Keratinocyte (primary cell): ENCODE data around the gene SYNJ1.

Source experiments
- EZH2 ChIP-seq: IDR thresholded peaks from one replicate; pipeline ENCODE4 v1.6.1; 2012; ENCODE audit warnings: inconsistent platforms, mild to moderate bottlenecking, low read length, moderate library complexity
- TF ChIP-seq, protein P1 (sequence below), 3 experiments: IDR thresholded peaks in 1 of 3; conservative IDR thresholded peaks in 1 of 3; optimal IDR thresholded peaks in 1 of 3; 2 replicates in 2 of 3; 3 replicates in 1 of 3; pipeline versions ENCODE3 to v1.5.1; 2011; ENCODE audit warnings: low read length in 3 of 3, mild to moderate bottlenecking in 3 of 3, moderate library complexity in 2 of 3, control low read depth in 1 of 3, inconsistent platforms in 1 of 3; ENCODE audit not compliant: insufficient read depth in 2 of 3; ENCODE audit errors: extremely low read depth in 1 of 3

DNA sequence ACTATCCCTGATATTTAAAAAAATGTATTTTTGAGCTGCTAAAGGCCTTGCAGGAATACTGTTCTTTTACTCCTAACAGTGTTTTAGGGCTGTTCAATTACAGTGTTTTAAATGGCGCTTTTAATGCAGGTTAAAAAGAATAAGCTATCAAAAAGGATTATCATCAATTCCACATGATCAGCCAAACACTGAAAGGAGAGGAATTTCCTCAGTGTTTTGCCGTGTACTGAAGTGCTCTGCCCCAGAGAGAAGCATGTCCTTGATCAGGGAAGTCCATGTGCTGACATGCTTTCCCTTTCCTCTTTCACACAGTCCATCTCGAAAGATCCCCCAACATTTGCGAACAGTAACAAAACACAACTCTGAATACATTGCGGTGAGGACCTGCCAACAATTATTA, 119.0 kb downstream of the SYNJ1 start:
- TF ChIP-seq, protein P1, sequence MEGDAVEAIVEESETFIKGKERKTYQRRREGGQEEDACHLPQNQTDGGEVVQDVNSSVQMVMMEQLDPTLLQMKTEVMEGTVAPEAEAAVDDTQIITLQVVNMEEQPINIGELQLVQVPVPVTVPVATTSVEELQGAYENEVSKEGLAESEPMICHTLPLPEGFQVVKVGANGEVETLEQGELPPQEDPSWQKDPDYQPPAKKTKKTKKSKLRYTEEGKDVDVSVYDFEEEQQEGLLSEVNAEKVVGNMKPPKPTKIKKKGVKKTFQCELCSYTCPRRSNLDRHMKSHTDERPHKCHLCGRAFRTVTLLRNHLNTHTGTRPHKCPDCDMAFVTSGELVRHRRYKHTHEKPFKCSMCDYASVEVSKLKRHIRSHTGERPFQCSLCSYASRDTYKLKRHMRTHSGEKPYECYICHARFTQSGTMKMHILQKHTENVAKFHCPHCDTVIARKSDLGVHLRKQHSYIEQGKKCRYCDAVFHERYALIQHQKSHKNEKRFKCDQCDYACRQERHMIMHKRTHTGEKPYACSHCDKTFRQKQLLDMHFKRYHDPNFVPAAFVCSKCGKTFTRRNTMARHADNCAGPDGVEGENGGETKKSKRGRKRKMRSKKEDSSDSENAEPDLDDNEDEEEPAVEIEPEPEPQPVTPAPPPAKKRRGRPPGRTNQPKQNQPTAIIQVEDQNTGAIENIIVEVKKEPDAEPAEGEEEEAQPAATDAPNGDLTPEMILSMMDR (optimal IDR thresholded peaks at IDR 0.05 in 1 of 3, IDR thresholded peaks at IDR 0.05 in 1 of 3, conservative IDR thresholded peaks at IDR 0.05 in 1 of 3; ENCODE audit: extremely low read depth in 1 of 3, insufficient read depth in 2 of 3, low read length in 3 of 3) = no peak
- no peak for TF ChIP-seq EZH2
